Gastroesophageal sphincter (tissue), 3 donors: ENCODE data around the gene C16orf92.

Source experiments
- CTCF ChIP-seq, 4 experiments: fragments of 200-600 bp in 2 of 4; fragments of 450-650 bp in 2 of 4; sonication (generic) in 1 of 4; IDR thresholded peaks; one replicate each; pipeline ENCODE4 v1.5.1; 2017 to 2019; ENCODE audit warnings: antibody characterized with exemption in 4 of 4, mild to moderate bottlenecking in 2 of 4, moderate library complexity in 2 of 4
- EP300 ChIP-seq: sonication (generic); formaldehyde crosslinking; IDR thresholded peaks from one replicate; pipeline ENCODE4 v1.6.1; 2017; ENCODE audit warnings: antibody characterized with exemption, mild to moderate bottlenecking

GRCh38 chr16:30005341-30006094 lies 17.5 kb upstream of the C16orf92 start:
- TF ChIP-seq CTCF (IDR thresholded peaks at IDR 0.05) (peak in 3 of 4 experiments; percentile 73 to 91 (median 79)), EP300 (no peak)
